Stimulated activated naive B cell treated with anti-CD40 and anti-IgM and Interleukin-4, amounts not matched to agents 10 μg/mL and 1 μg/mL and 100 μg/mL, for 72 hours (primary cell): ENCODE data around the gene CCDC149.

Experiments used
- ATAC-seq, 2 donors: fragments of 150-1000 bp; cut with Tn5 transposase; replicated peaks; 2 replicates each; pipeline ENCODE4 v1.10.0; 2021; ENCODE audit warnings: moderate library complexity in 1 of 2
- DNase-seq: peaks from one replicate; pipeline ENCODE4 v3.0.0; 2021
- H3K27ac Mint-ChIP-seq: one replicate; pipeline ENCODE4 v1.8.0; 2022; ENCODE audit warnings: mild to moderate bottlenecking, mixed read lengths
- H3K27me3 Mint-ChIP-seq, 2 donors: one replicate each; pipeline ENCODE4 v1.8.0; 2022; ENCODE audit warnings: mixed read lengths in 2 of 2
- H3K36me3 Mint-ChIP-seq, 2 donors: one replicate each; pipeline ENCODE4 v1.8.0; 2022; ENCODE audit warnings: mixed read lengths in 2 of 2, mild to moderate bottlenecking in 1 of 2
- H3K4me1 Mint-ChIP-seq, 2 donors: one replicate each; pipeline ENCODE4 v1.8.0; 2022; ENCODE audit warnings: mixed read lengths in 2 of 2, mild to moderate bottlenecking in 1 of 2
- H3K4me3 Mint-ChIP-seq, 2 donors: one replicate each; pipeline ENCODE4 v1.8.0; 2022; ENCODE audit warnings: mild to moderate bottlenecking in 2 of 2, mixed read lengths in 2 of 2, moderate library complexity in 1 of 2
- H3K9me3 Mint-ChIP-seq, 2 donors: one replicate each; pipeline ENCODE4 v1.8.0; 2022; ENCODE audit warnings: mixed read lengths in 2 of 2, mild to moderate bottlenecking in 1 of 2

CCDC149 gene

GRCh38 chr4:24836661-24837242, 76.1 kb downstream of the CCDC149 start:
- no peak for DNase-seq
- H3K9me3 Mint-ChIP-seq, result no peaks in the 10 kb centered on the region
- H3K27ac Mint-ChIP-seq, result no peak overlapping the region
- H3K4me3 Mint-ChIP-seq, result no peak overlapping the region
- no peaks in the 10 kb centered on the region for H3K27me3 Mint-ChIP-seq
- no peaks in the 10 kb centered on the region for H3K36me3 Mint-ChIP-seq
- peaks cover 5 to 6% of the 10 kb centered on the region in 2 donors for H3K4me1 Mint-ChIP-seq
- ATAC-seq, result no peak

- no peaks in the 10 kb centered on the region for H3K27me3 Mint-ChIP-seq
- peaks cover 1 to 2% of the 10 kb centered on the region in 2 donors for H3K4me1 Mint-ChIP-seq
- no peak for ATAC-seq
- H3K9me3 Mint-ChIP-seq, result no peaks in the 10 kb centered on the region
- DNase-seq, result no peak
- H3K27ac Mint-ChIP-seq, result no peak overlapping the region
- no peaks in the 10 kb centered on the region for H3K36me3 Mint-ChIP-seq
- H3K4me3 Mint-ChIP-seq, result no peak overlapping the region
Measured at GRCh38 chr4:24835696-24836095, 77.1 kb downstream of the CCDC149 start.

GRCh38 chr4:24831637-24832036, 81.2 kb downstream of the CCDC149 start:
- DNase-seq (no peak), ATAC-seq (no peak)
- Mint-ChIP-seq H3K4me1 (no peaks in the 10 kb centered on the region), H3K36me3 (no peaks in the 10 kb centered on the region), H3K27me3 (peaks cover 0 to 8% of the 10 kb centered on the region in 2 donors), H3K4me3 (no peak overlapping the region), H3K9me3 (peaks cover 0 to 2% of the 10 kb centered on the region in 2 donors), H3K27ac (no peak overlapping the region)

- Mint-ChIP-seq H3K4me3 (no peak overlapping the region), H3K27me3 (peaks cover 0 to 8% of the 10 kb centered on the region in 2 donors), H3K9me3 (peaks cover 0 to 2% of the 10 kb centered on the region in 2 donors), H3K27ac (no peak overlapping the region), H3K4me1 (no peaks in the 10 kb centered on the region), H3K36me3 (no peaks in the 10 kb centered on the region)
- no peak for DNase-seq
- ATAC-seq, result no peak
Measured at GRCh38 chr4:24824720-24825119, 88.1 kb downstream of the CCDC149 start.

- Mint-ChIP-seq H3K4me1 (no peaks in the 10 kb centered on the region), H3K27ac (no peak overlapping the region), H3K4me3 (no peak overlapping the region), H3K9me3 (peaks cover 0 to 5% of the 10 kb centered on the region in 2 donors), H3K27me3 (no peaks in the 10 kb centered on the region), H3K36me3 (no peaks in the 10 kb centered on the region)
- ATAC-seq (no peak), DNase-seq (no peak)
Measured at GRCh38 chr4:24820541-24820940, 92.3 kb downstream of the CCDC149 start.

GRCh38 chr4:24816797-24817196, 96.0 kb downstream of the CCDC149 start:
- peaks cover 8 to 13% of the 10 kb centered on the region in 2 donors for H3K9me3 Mint-ChIP-seq
- no peak overlapping the region for H3K27ac Mint-ChIP-seq
- no peak for ATAC-seq

GRCh38 chr4:24813732-24814131, 99.1 kb downstream of the CCDC149 start:
- peaks cover 8 to 13% of the 10 kb centered on the region in 2 donors for H3K9me3 Mint-ChIP-seq
- no peaks in the 10 kb centered on the region for H3K4me1 Mint-ChIP-seq
- DNase-seq (no peak), ATAC-seq (no peak)
- no peaks in the 10 kb centered on the region for H3K36me3 Mint-ChIP-seq
- H3K4me3 Mint-ChIP-seq, result no peak overlapping the region
- H3K27ac Mint-ChIP-seq, result no peak overlapping the region
- peaks cover 0 to 8% of the 10 kb centered on the region in 2 donors for H3K27me3 Mint-ChIP-seq

More at GRCh38 chr4:24816797-24817196, 96.0 kb downstream of the CCDC149 start:
- Mint-ChIP-seq H3K27me3 (peaks cover 0 to 7% of the 10 kb centered on the region in 2 donors), H3K4me1 (no peaks in the 10 kb centered on the region), H3K4me3 (no peak overlapping the region), H3K36me3 (no peaks in the 10 kb centered on the region)
- no peak for DNase-seq

GRCh38 chr4:24810871-24811631, 101.8 kb downstream of the CCDC149 start:
- DNase-seq (no peak), ATAC-seq (no peak)
- peaks cover 0 to 8% of the 10 kb centered on the region in 2 donors for H3K27me3 Mint-ChIP-seq
- no peak overlapping the region for H3K27ac Mint-ChIP-seq
- no peaks in the 10 kb centered on the region for H3K36me3 Mint-ChIP-seq
- no peak overlapping the region for H3K4me3 Mint-ChIP-seq
- H3K4me1 Mint-ChIP-seq, result no peaks in the 10 kb centered on the region
- H3K9me3 Mint-ChIP-seq, result peaks cover 8% of the 10 kb centered on the region in 2 donors

GRCh38 chr4:24809815-24810405, 102.9 kb downstream of the CCDC149 start:
- ATAC-seq, result no peak
- no peak overlapping the region for H3K4me3 Mint-ChIP-seq
- peaks cover 0 to 8% of the 10 kb centered on the region in 2 donors for H3K27me3 Mint-ChIP-seq
- DNase-seq, result no peak
- H3K36me3 Mint-ChIP-seq, result no peaks in the 10 kb centered on the region
- peaks cover 8% of the 10 kb centered on the region in 2 donors for H3K9me3 Mint-ChIP-seq
- no peak overlapping the region for H3K27ac Mint-ChIP-seq
- H3K4me1 Mint-ChIP-seq, result no peaks in the 10 kb centered on the region

- peaks cover 8% of the 10 kb centered on the region in 2 donors for H3K9me3 Mint-ChIP-seq
- no peak overlapping the region for H3K4me3 Mint-ChIP-seq
- ATAC-seq (peak in 1 of 2 donors; percentile 39), DNase-seq (no peak)
- no peaks in the 10 kb centered on the region for H3K4me1 Mint-ChIP-seq
- no peak overlapping the region for H3K27ac Mint-ChIP-seq
- H3K27me3 Mint-ChIP-seq, result peaks cover 0 to 8% of the 10 kb centered on the region in 2 donors
- no peaks in the 10 kb centered on the region for H3K36me3 Mint-ChIP-seq
Measured at GRCh38 chr4:24809376-24809775, 103.5 kb downstream of the CCDC149 start.

- H3K36me3 Mint-ChIP-seq, result no peaks in the 10 kb centered on the region
- no peak overlapping the region for H3K27ac Mint-ChIP-seq
- H3K27me3 Mint-ChIP-seq, result peaks cover 0 to 9% of the 10 kb centered on the region in 2 donors
- no peak overlapping the region for H3K4me3 Mint-ChIP-seq
- peaks cover 8% of the 10 kb centered on the region in 2 donors for H3K9me3 Mint-ChIP-seq
- ATAC-seq, result no peak
- H3K4me1 Mint-ChIP-seq, result no peaks in the 10 kb centered on the region
- DNase-seq, result no peak
Measured at GRCh38 chr4:24808955-24809354, 103.9 kb downstream of the CCDC149 start.

- peaks cover 8% of the 10 kb centered on the region in 2 donors for H3K9me3 Mint-ChIP-seq
- no peaks in the 10 kb centered on the region for H3K36me3 Mint-ChIP-seq
- no peaks in the 10 kb centered on the region for H3K4me1 Mint-ChIP-seq
- peaks cover 0 to 12% of the 10 kb centered on the region in 2 donors for H3K27me3 Mint-ChIP-seq
- H3K27ac Mint-ChIP-seq, result no peak overlapping the region
- DNase-seq (no peak), ATAC-seq (no peak)
- H3K4me3 Mint-ChIP-seq, result no peak overlapping the region
Measured at GRCh38 chr4:24808261-24808660, 104.6 kb downstream of the CCDC149 start.

GRCh38 chr4:24807611-24808010, 105.2 kb downstream of the CCDC149 start:
- Mint-ChIP-seq H3K4me3 (no peak overlapping the region), H3K9me3 (peaks cover 8% of the 10 kb centered on the region in 2 donors)

GRCh38 chr4:24806206-24806990, 106.4 kb downstream of the CCDC149 start:
- Mint-ChIP-seq H3K9me3 (no peaks in the 10 kb centered on the region), H3K4me3 (no peak overlapping the region), H3K36me3 (no peaks in the 10 kb centered on the region), H3K27ac (no peak overlapping the region), H3K27me3 (peaks cover 9 to 11% of the 10 kb centered on the region in 2 donors), H3K4me1 (no peaks in the 10 kb centered on the region)
- ATAC-seq (no peak), DNase-seq (no peak)

More at GRCh38 chr4:24807611-24808010, 105.2 kb downstream of the CCDC149 start:
- ATAC-seq, result no peak
- Mint-ChIP-seq H3K4me1 (no peaks in the 10 kb centered on the region), H3K36me3 (no peaks in the 10 kb centered on the region), H3K27ac (no peak overlapping the region), H3K27me3 (peaks cover 0 to 12% of the 10 kb centered on the region in 2 donors)
- no peak for DNase-seq
